ENCODE measurements around the gene NLGN1.

DNA sequence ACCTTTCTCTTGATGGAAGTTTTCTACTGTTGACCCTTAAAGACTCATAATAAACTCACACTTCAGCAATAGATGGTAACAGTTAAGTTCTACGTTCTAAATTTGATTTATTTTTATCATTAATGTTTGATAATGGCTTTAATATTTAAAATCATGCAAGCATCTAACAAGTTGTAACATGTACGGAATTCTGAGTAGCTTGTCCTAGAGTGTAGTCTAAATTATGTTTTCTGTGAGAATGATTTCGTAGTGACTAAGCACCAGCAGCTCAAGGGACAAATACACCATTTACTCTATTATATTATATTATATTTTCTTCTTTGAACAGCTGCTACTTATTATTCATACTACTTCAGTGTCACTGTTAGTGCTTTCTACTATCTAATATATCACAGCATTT, 345.6 kb downstream of the NLGN1 start:
- TF ChIP-seq, protein P1, sequence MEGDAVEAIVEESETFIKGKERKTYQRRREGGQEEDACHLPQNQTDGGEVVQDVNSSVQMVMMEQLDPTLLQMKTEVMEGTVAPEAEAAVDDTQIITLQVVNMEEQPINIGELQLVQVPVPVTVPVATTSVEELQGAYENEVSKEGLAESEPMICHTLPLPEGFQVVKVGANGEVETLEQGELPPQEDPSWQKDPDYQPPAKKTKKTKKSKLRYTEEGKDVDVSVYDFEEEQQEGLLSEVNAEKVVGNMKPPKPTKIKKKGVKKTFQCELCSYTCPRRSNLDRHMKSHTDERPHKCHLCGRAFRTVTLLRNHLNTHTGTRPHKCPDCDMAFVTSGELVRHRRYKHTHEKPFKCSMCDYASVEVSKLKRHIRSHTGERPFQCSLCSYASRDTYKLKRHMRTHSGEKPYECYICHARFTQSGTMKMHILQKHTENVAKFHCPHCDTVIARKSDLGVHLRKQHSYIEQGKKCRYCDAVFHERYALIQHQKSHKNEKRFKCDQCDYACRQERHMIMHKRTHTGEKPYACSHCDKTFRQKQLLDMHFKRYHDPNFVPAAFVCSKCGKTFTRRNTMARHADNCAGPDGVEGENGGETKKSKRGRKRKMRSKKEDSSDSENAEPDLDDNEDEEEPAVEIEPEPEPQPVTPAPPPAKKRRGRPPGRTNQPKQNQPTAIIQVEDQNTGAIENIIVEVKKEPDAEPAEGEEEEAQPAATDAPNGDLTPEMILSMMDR (IDR thresholded peaks at IDR 0.05) = no peak
- no peak for TF ChIP-seq POLR2A (IDR thresholded peaks at IDR 0.05)
